ENCODE results near the gene CCNL1. TPM values are rescaled to one million over a fixed set of nuclear protein-coding genes. Genes with fewer than 3 reads are reported as not detected.

CCNL1 gene
- total RNA-seq, 6 donors from 2014 or later = 118 to 344 (median 246) TPM

- H3K4me3 ChIP-seq = peak overlapping the region in 3 of 4 donors; percentile 9 to 25 (median 13)
- 19 to 25% methylated on average over 18 to 23 of the region's 23 CpGs for WGBS, 2 donors
- H3K9me3 ChIP-seq = no peaks in the 10 kb centered on the region
- peak; percentile 63 to 79 for DNase-seq
- peak; percentile 46 to 66 (median 56) for TF ChIP-seq CTCF (IDR thresholded peaks at IDR 0.05)
- peak in 2 of 4 donors; percentile 34 to 69 for TF ChIP-seq EP300 (IDR thresholded peaks at IDR 0.05)
- TF ChIP-seq POLR2A (IDR thresholded peaks at IDR 0.05) = no peak
- peak; percentile 57 to 76 for TF ChIP-seq POLR2AphosphoS5 (IDR thresholded peaks at IDR 0.05)
- H3K4me1 ChIP-seq = peaks cover 25 to 45% (median 36%) of the 10 kb centered on the region in 4 donors
- no peaks in the 10 kb centered on the region for H3K36me3 ChIP-seq
- peak overlapping the region; percentile 78 to 87 (median 84) for H3K27ac ChIP-seq
- ATAC-seq (ENCODE audit: low FRiP score in 2 of 2) = peak; percentile 13 to 56
- no peaks in the 10 kb centered on the region for H3K27me3 ChIP-seq
These were observed 29.3 kb downstream of the CCNL1 start for GRCh38 chr3:157130467-157131251.

GRCh38 chr3:157129803-157130466 is 30.0 kb downstream of the CCNL1 start:
- Histone ChIP-seq H3K36me3 (no peaks in the 10 kb centered on the region), H3K9me3 (no peaks in the 10 kb centered on the region), H3K4me1 (peaks cover 25 to 38% (median 32%) of the 10 kb centered on the region in 4 donors), H3K27me3 (no peaks in the 10 kb centered on the region), H3K4me3 (peak overlapping the region in 3 of 4 donors; percentile 9 to 25 (median 13)), H3K27ac (peak overlapping the region; percentile 78 to 87 (median 84))
- DNase-seq = no peak
- TF ChIP-seq CTCF (IDR thresholded peaks at IDR 0.05) (no peak), POLR2A (IDR thresholded peaks at IDR 0.05) (peak in 1 of 4 donors; percentile 32), EP300 (IDR thresholded peaks at IDR 0.05) (no peak)
- WGBS, 2 donors = 48 to 52% methylated on average over 19 to 20 of the region's 20 CpGs
- peak; percentile 1 to 2 for ATAC-seq (ENCODE audit: low FRiP score in 2 of 2)

GRCh38 chr3:157128771-157129681 is 30.9 kb downstream of the CCNL1 start:
- ATAC-seq (ENCODE audit: low FRiP score in 2 of 2) (peak in 1 of 2 donors; percentile 2), DNase-seq (no peak)
- Histone ChIP-seq H3K9me3 (no peaks in the 10 kb centered on the region), H3K4me3 (no peak overlapping the region), H3K36me3 (no peaks in the 10 kb centered on the region), H3K27me3 (no peaks in the 10 kb centered on the region), H3K27ac (peak overlapping the region; percentile 78 to 87 (median 84)), H3K4me1 (peaks cover 22 to 38% (median 30%) of the 10 kb centered on the region in 4 donors)
- TF ChIP-seq POLR2AphosphoS5 (IDR thresholded peaks at IDR 0.05) (no peak), POLR2A (IDR thresholded peaks at IDR 0.05) (no peak), EP300 (IDR thresholded peaks at IDR 0.05) (no peak), CTCF (IDR thresholded peaks at IDR 0.05) (no peak)
- WGBS, 2 donors = 70 to 73% methylated on average over 12 to 14 of the region's 14 CpGs

- no peaks in the 10 kb centered on the region for H3K27me3 ChIP-seq
- WGBS, 2 donors = 62 to 72% methylated on average over 7 to 8 of the region's 8 CpGs
- H3K36me3 ChIP-seq = no peaks in the 10 kb centered on the region
- peak overlapping the region; percentile 78 to 87 (median 84) for H3K27ac ChIP-seq
- ATAC-seq (ENCODE audit: low FRiP score in 2 of 2) (peak; percentile 56 to 61), DNase-seq (peak in 1 of 2 donors; percentile 60)
- TF ChIP-seq EP300 (IDR thresholded peaks at IDR 0.05) = peak in 1 of 4 donors; percentile 37
- no peak for TF ChIP-seq POLR2A (IDR thresholded peaks at IDR 0.05)
- peak in 1 of 2 donors; percentile 25 for TF ChIP-seq POLR2AphosphoS5 (IDR thresholded peaks at IDR 0.05)
- TF ChIP-seq CTCF (IDR thresholded peaks at IDR 0.05) = no peak
- H3K4me1 ChIP-seq = peaks cover 22 to 38% (median 30%) of the 10 kb centered on the region in 4 donors
- no peaks in the 10 kb centered on the region for H3K9me3 ChIP-seq
- H3K4me3 ChIP-seq = no peak overlapping the region
These were observed 31.8 kb downstream of the CCNL1 start for GRCh38 chr3:157127831-157128767.

All from upper lobe of left lung (tissue), 6 donors.